ENCODE data around the gene CYP2B6.
"Not testable (repeated sequence)": the region's sequence is repeated elsewhere in the genome, so short reads cannot be mapped to it uniquely, and the experiment has no call there.

Gene CYP2B6

DNA sequence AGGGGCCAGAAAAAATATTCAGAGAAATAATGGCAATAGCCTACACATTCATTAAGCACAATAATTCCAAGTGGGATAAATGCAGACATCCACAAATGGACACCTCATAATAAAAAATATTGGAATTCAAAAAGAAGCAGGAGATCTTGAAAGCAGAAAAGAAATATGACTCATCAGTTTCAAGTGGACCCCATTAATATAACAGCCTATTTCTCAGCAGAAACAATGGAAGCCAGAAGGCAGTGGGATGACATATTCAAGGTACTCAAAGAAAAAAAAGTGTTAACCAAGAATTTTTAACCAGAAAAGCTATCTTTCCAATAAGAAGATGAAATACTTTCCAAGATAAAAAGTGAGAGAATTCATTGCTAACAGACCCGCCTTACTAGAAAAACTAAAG is 48.7 kb downstream of the CYP2B6 start:
- DNase-seq = no peak

GRCh38 chr19:41045095-41045494 is 54.0 kb downstream of the CYP2B6 start:
- not testable (repeated sequence) for DNase-seq

GRCh38 chr19:41050426-41050825 is 59.3 kb downstream of the CYP2B6 start:
- no peak for DNase-seq

DNA sequence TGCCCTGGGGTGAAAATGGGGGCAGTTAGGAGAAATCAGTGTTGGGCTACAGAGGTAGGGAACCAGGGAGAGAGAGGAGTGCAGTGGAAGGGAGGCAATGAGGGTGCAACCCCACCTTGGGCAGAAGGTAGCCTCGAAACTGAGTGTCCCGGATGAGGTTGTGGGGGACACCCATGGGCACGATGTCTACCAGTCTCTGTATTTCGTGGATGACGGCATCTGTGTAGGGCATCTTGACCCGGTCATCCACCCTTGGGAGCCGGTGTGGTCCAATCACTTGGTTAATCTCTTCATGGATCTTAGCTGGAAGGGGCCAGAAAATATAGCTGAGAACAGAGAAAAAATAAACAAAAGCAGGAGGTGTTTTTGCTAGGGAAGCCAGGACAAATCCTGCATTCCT is 61.1 kb downstream of the CYP2B6 start:
- not testable (repeated sequence) for DNase-seq

- DNase-seq = not testable (repeated sequence)
Measured at GRCh38 chr19:41053331-41053730, 62.2 kb downstream of the CYP2B6 start.

GRCh38 chr19:41064974-41065569 is 74.0 kb downstream of the CYP2B6 start:
- no peak for DNase-seq

Measured in activated naive CD4-positive, alpha-beta T cell (primary cell).